ENCODE results near the gene THAP3.
"Not testable (repeated sequence)": the region's sequence is repeated elsewhere in the genome, so short reads cannot be mapped to it uniquely, and the experiment has no call there.

THAP3 gene

GRCh38 chr1:6627031-6627430, 2.4 kb downstream of the THAP3 start:
- DNase-seq, result no peak
- intact Hi-C loops (cut with DNase I), result loop anchor here (10.0 kb wide), 1 partner anchor 158 kb away; the partner anchor contains the start of gene CAMTA1

GRCh38 chr1:6627841-6628545, 3.3 kb downstream of the THAP3 start:
- no peak for DNase-seq
- intact Hi-C loops (cut with DNase I), result loop anchor here (10.0 kb wide), 1 partner anchor 157 kb away; the partner anchor contains the start of gene CAMTA1

GRCh38 chr1:6628971-6629479, 4.4 kb downstream of the THAP3 start:
- intact Hi-C loops (cut with DNase I), result loop anchor here (10.0 kb wide), 1 partner anchor 156 kb away; the partner anchor contains the start of gene CAMTA1
- no peak for DNase-seq

GRCh38 chr1:6630027-6630426, 5.4 kb downstream of the THAP3 start:
- intact Hi-C loops (cut with DNase I), result no loop called here

GRCh38 chr1:6631058-6631457, 6.4 kb downstream of the THAP3 start:
- intact Hi-C loops (cut with DNase I), result no loop called here
- no peak for DNase-seq

More at GRCh38 chr1:6630027-6630426, 5.4 kb downstream of the THAP3 start:
- DNase-seq, result no peak

- DNase-seq, result no peak
- intact Hi-C loops (cut with DNase I), result no loop called here
Observed at GRCh38 chr1:6632588-6633514, 8.2 kb downstream of the THAP3 start.

- intact Hi-C loops (cut with DNase I), result no loop called here
- peak in 35 of 42 donors; percentile 22 to 78 (median 43) for DNase-seq
Observed at GRCh38 chr1:6634371-6635052, 9.8 kb downstream of the THAP3 start.

GRCh38 chr1:6635161-6635909, 10.7 kb downstream of the THAP3 start:
- intact Hi-C loops (cut with DNase I), result no loop called here
- DNase-seq, result no peak

GRCh38 chr1:6635910-6636760, 11.5 kb downstream of the THAP3 start:
- intact Hi-C loops (cut with DNase I), result no loop called here
- DNase-seq, result no peak

- intact Hi-C loops (cut with DNase I); DNase-seq: not testable (repeated sequence)
Observed at GRCh38 chr1:6636778-6637177, 12.1 kb downstream of the THAP3 start.

GRCh38 chr1:6637770-6638169, 13.1 kb downstream of the THAP3 start:
- DNase-seq, result no peak
- intact Hi-C loops (cut with DNase I), result no loop called here

- intact Hi-C loops (cut with DNase I), result no loop called here
- peak in 37 of 42 donors; percentile 19 to 78 (median 54) for DNase-seq
Observed at GRCh38 chr1:6638226-6638625, 13.6 kb downstream of the THAP3 start.

GRCh38 chr1:6640867-6641266, 16.2 kb downstream of the THAP3 start:
- intact Hi-C loops (cut with DNase I), result loop anchor here (10.0 kb wide), 1 partner anchor 156 kb away; no protein-coding TSS in a partner anchor
- not testable (repeated sequence) for DNase-seq

- intact Hi-C loops (cut with DNase I), result loop anchor here (10.0 kb wide), 1 partner anchor 160 kb away; no protein-coding TSS in a partner anchor
- no peak for DNase-seq
Observed at GRCh38 chr1:6645018-6645417, 20.4 kb downstream of the THAP3 start.

GRCh38 chr1:6646499-6647148, 22.0 kb downstream of the THAP3 start:
- peak in 24 of 42 donors; percentile 13 to 73 (median 40) for DNase-seq
- intact Hi-C loops (cut with DNase I), result loop anchor here (10.0 kb wide), 1 partner anchor 162 kb away; no protein-coding TSS in a partner anchor

GRCh38 chr1:6648556-6648955, 23.9 kb downstream of the THAP3 start:
- intact Hi-C loops (cut with DNase I), result loop anchor here (10.0 kb wide), 1 partner anchor 164 kb away; no protein-coding TSS in a partner anchor

GRCh38 chr1:6651909-6652308, 27.2 kb downstream of the THAP3 start:
- no peak for DNase-seq
- intact Hi-C loops (cut with DNase I), result no loop called here

More at GRCh38 chr1:6648556-6648955, 23.9 kb downstream of the THAP3 start:
- DNase-seq, result no peak
